ENCODE data around the gene CCDC57.

Gene CCDC57

DNA sequence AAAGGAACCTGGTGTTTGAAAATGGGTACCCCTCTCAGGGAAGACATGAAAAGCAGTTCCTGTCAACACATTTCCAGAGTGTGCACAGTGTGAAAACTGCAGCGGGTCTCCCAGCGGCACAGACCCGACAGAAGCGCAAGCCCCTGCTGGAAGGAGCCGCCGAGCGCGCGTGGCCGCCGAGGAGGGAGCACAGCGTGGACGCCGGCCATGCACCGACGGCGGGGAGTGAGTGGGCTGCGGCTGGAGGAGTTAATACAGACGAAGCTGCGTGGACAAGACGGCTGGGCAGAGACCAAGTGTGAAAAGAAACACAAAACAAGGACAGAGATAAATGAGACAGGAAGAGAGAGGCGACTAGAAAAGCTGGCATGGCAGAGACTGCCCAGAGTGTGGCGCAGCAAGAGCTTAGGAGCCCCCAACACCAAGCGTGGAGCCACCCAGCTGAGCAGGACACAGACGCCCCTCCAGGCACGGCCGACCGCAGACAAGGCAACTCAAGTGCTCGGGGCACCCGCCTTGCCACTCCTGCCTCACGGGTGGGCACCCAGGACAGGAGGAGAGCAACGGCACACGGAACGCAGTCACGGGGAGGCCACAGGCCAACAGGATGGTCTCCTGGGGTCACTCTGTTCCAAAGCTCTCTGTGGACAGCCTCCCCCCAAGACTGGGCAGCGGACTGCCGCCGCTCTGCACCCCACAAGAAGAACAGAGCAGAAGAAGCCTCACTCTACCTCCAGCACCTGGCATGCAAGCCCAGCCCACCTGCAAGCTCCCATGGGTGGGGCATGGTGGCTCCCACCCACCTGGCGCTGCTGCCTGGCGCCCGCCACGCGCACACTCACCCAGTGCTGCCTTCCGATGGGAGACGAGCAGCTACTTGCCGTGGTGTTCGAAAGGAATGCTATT, 32.7 kb upstream of the CCDC57 start:
- H3K4me3 ChIP-seq (replicated peaks in 1 of 2; ENCODE audit: low read depth in 2 of 2, low read length in 2 of 2), result no peak overlapping the region
- DNase-seq (ENCODE audit: low read depth in 2 of 2), result peak in 1 of 2 donors; percentile 27
- TF ChIP-seq, protein P1, sequence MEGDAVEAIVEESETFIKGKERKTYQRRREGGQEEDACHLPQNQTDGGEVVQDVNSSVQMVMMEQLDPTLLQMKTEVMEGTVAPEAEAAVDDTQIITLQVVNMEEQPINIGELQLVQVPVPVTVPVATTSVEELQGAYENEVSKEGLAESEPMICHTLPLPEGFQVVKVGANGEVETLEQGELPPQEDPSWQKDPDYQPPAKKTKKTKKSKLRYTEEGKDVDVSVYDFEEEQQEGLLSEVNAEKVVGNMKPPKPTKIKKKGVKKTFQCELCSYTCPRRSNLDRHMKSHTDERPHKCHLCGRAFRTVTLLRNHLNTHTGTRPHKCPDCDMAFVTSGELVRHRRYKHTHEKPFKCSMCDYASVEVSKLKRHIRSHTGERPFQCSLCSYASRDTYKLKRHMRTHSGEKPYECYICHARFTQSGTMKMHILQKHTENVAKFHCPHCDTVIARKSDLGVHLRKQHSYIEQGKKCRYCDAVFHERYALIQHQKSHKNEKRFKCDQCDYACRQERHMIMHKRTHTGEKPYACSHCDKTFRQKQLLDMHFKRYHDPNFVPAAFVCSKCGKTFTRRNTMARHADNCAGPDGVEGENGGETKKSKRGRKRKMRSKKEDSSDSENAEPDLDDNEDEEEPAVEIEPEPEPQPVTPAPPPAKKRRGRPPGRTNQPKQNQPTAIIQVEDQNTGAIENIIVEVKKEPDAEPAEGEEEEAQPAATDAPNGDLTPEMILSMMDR (IDR thresholded peaks at IDR 0.05; ENCODE audit: low read depth, low read length), result no peak

DNA sequence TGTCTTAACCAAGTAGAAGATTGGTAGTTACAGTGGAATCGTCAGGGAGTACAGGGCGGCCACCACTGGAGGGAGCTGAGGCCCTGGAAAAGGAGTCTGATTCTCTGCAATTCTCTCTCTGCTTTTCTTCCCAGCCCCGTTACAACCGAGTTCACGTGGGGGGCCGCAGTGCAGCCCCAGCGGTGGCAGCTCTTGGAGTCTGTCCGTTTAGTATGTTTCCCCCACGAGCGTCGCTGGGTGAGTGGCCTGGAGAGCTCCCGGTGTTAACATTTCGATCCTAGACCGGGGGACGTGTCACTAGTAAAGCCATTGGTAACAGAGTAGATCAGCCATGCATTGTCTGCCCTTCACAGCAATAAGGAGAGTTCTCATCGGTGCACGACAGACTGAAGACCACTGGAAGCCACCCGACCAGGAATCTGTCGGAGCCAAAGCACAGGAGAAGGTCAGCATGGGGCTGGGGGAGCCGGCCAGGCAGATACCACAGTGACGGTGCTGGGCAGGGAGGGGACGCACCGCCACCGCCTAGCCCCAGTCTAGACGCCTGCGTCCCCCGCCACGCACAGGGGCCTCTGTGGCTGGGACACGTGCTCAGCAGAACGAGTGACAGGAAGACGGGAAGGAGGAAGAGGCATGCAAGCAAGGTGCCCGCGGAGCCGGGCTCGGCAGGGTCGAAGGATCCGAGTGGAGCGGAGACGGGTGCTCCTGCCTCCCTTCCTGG, 31.9 kb upstream of the CCDC57 start:
- TF ChIP-seq, protein P1 (IDR thresholded peaks at IDR 0.05; ENCODE audit: low read depth, low read length), result peak; percentile 60
- DNase-seq (ENCODE audit: low read depth in 2 of 2), result peak; percentile 61 to 67
- H3K4me3 ChIP-seq (replicated peaks in 1 of 2; ENCODE audit: low read depth in 2 of 2, low read length in 2 of 2), result no peak overlapping the region

DNA sequence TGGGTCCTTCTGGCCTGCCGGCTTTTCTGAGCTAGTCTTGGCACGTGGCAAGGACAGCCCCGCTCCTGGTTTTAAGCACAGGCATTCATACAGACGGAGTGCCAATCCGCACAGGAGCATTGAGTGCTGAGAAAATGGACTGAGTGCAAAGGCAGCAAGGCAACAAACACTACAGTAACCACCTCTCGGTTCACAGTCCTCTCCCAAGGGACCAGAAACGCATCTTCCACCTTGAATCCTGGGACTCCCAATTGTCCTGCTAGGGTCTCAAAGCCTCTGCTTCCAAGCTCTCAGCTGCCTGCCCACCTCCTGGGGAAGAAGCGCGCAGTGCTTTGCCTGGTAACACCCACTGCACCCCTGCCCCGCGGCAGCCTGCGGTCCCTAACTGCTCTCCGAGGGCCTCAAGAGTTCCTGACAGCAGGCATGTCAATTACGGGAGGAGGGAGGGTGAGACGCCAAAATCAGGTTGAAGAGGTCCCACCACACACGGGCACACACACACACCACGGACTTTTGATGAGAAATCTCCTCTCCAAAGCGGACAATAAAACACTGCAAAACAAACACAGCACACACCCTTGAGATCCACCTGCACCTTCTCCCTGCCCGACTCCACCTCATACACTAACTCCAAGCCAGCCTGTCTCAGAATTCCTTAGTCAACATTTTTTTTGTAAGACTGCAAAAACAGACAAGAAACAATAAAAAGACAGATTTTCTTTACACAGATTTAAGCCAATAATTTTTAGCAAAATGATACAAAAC, 31.2 kb upstream of the CCDC57 start:
- DNase-seq (ENCODE audit: low read depth in 2 of 2), result peak; percentile 25 to 53
- TF ChIP-seq, protein P1 (IDR thresholded peaks at IDR 0.05; ENCODE audit: low read depth, low read length), result no peak
- H3K4me3 ChIP-seq (replicated peaks in 1 of 2; ENCODE audit: low read depth in 2 of 2, low read length in 2 of 2), result no peak overlapping the region

DNA sequence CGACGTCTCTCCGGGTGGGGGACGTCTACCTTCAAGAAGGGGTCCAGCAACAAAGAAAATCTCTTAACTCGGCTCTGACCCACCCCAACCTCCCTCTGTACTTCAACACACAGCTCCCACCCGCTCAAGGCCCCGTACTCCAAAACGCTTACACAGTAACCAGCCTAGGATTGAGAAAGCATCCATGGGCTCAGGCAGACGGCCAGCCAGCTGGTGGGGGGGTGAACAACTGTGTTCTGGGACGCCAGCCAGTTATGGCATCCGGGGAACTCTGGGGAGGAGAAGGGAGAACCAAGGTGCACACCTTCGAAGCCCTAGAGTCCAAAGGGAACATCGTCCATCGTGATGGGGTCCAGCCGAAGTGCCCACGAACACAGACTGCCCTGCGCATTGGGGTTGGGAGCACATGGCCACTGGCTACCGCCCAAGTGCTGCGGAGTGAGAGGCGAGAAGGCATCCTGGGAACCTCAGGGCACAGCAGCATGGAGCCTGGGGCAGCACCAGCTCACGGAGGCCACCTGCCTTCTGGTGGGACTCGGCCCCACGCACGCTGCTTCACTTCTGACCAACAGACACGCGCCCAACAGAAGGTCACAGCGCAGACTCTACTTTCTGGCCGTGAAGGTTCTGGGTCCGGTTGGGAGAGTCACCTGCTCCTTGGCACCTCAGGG, 30.5 kb upstream of the CCDC57 start:
- peak; percentile 90 to 91 for DNase-seq (ENCODE audit: low read depth in 2 of 2)
- no peak overlapping the region for H3K4me3 ChIP-seq (replicated peaks in 1 of 2; ENCODE audit: low read depth in 2 of 2, low read length in 2 of 2)
- TF ChIP-seq, protein P1 (IDR thresholded peaks at IDR 0.05; ENCODE audit: low read depth, low read length), result no peak

DNA sequence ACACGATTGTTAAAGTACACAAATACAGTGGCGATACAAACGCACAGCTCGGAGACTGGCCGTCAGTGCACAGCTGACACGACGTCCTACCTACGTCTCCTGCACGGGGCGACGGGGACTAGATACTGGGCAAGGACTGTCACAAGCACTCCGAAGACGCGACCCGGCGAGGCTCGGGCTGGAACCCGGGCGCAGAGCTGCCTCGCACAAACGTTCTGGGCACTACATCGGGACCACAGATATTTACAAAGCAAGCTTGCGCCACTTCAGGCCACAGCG, 30.0 kb upstream of the CCDC57 start:
- TF ChIP-seq, protein P1 (IDR thresholded peaks at IDR 0.05; ENCODE audit: low read depth, low read length), result no peak
- DNase-seq (ENCODE audit: low read depth in 2 of 2), result no peak
- H3K4me3 ChIP-seq (replicated peaks in 1 of 2; ENCODE audit: low read depth in 2 of 2, low read length in 2 of 2), result no peak overlapping the region

Measured in cardiac fibroblast (primary cell).